OCI-LY1 (cell line): ENCODE data around the gene VPS36.

Experiments
- EZH2 ChIP-seq: fragments of 200-600 bp; sonication (generic), shearing (Covaris generic); IDR thresholded peaks from 2 replicates; pipeline ENCODE4 v1.8.0; 2017; ENCODE audit warnings: borderline replicate concordance, mixed run types, mild to moderate bottlenecking, antibody characterized with exemption, low read length, moderate library complexity, mixed read lengths
- TF ChIP-seq, protein P1 (sequence below): fragments of 200-600 bp; sonication (generic), shearing (Covaris generic); IDR thresholded peaks from 2 replicates; pipeline ENCODE4 v1.5.1; 2017; ENCODE audit warnings: mild to moderate bottlenecking, antibody characterized with exemption, low read length, moderate library complexity, mixed read lengths

DNA sequence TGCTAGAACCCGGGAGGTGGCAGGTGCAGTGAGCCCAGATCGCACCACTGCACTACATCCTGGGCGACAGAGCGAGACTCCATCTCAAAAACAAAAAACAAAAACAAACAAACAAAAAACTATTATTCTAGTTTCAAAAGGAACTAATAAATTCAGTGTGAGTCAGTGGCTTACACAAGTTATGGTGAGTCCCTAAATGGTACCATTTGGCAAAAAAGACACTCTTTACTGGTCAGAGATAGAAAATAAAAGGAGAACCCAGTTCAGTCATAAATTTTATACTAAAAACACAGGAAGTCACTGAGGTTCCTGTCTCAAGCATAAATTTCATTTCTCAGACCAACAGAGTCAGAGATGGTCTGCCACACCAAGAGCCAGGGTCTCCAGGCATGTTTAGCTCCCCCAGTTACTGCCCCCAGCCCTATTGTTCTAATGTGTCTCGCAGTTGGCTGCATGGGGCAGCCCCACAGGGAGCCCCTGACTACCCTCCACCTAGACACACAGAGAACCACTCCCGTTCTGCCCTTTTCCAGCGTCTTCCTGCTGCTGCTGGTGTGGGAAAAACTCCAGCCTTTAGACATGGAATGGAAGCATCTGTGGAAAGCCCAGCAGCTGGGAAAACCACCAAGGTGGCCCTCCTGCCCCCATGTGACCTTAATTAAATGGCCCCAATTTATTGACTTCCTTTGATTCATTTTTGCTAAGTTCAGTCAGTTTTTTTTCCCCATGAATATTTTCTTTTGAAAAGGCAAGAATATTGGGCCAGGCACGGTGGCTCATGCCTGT, 56.7 kb downstream of the VPS36 start:
- TF ChIP-seq, protein P1, sequence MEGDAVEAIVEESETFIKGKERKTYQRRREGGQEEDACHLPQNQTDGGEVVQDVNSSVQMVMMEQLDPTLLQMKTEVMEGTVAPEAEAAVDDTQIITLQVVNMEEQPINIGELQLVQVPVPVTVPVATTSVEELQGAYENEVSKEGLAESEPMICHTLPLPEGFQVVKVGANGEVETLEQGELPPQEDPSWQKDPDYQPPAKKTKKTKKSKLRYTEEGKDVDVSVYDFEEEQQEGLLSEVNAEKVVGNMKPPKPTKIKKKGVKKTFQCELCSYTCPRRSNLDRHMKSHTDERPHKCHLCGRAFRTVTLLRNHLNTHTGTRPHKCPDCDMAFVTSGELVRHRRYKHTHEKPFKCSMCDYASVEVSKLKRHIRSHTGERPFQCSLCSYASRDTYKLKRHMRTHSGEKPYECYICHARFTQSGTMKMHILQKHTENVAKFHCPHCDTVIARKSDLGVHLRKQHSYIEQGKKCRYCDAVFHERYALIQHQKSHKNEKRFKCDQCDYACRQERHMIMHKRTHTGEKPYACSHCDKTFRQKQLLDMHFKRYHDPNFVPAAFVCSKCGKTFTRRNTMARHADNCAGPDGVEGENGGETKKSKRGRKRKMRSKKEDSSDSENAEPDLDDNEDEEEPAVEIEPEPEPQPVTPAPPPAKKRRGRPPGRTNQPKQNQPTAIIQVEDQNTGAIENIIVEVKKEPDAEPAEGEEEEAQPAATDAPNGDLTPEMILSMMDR, result no peak
- no peak for TF ChIP-seq EZH2
